HAP-1 (cell line): Measurements from ENCODE around the gene L3MBTL4.
"Not testable (repeated sequence)": the region's sequence is repeated elsewhere in the genome, so short reads cannot be mapped to it uniquely, and the experiment has no call there.

Source experiments
- DNase-seq, 2 experiments: peaks; one replicate each; pipeline ENCODE4 v3.0.0-alpha.2; 2016 to 2020; ENCODE audit warnings: low spot score in 2 of 2
- H3K27me3 ChIP-seq: fragments of 250-450 bp; sonication (Bioruptor Pico); 2 replicates; pipeline ENCODE4 v1.5.1; 2020; ENCODE audit warnings: low read depth, mild to moderate bottlenecking, moderate library complexity
- H3K36me3 ChIP-seq: fragments of 250-450 bp; sonication (Bioruptor Pico); replicated peaks from 2 replicates; pipeline ENCODE4 v1.5.1; 2020; ENCODE audit warnings: mild to moderate bottlenecking
- H3K4me1 ChIP-seq: fragments of 250-450 bp; sonication (Bioruptor Pico); 2 replicates; pipeline ENCODE4 v1.5.1; 2020; ENCODE audit warnings: mild to moderate bottlenecking
- H3K4me3 ChIP-seq: fragments of 250-450 bp; sonication (Bioruptor Pico); 2 replicates; pipeline ENCODE4 v1.5.1; 2020; ENCODE audit warnings: mild to moderate bottlenecking, moderate library complexity
- H3K9me3 ChIP-seq: fragments of 250-450 bp; sonication (Bioruptor Pico); 2 replicates; pipeline ENCODE4 v1.5.1; 2020; ENCODE audit warnings: mild to moderate bottlenecking, moderate library complexity
- in situ Hi-C: fragments of 300-500 bp; cut with MboI; formaldehyde crosslinking; loops from 3 replicates; pipeline ENCODE4 v1.14.3; 2020; ENCODE audit warnings: low sequenced_read_pairs, inconsistent platforms, mixed read lengths

Gene L3MBTL4

GRCh38 chr18:6185782-6186181 is 228.9 kb downstream of the L3MBTL4 start:
- in situ Hi-C loops, H3K27me3 ChIP-seq, H3K9me3 ChIP-seq, H3K4me1 ChIP-seq, H3K4me3 ChIP-seq, H3K36me3 ChIP-seq, DNase-seq: not testable (repeated sequence)

DNA sequence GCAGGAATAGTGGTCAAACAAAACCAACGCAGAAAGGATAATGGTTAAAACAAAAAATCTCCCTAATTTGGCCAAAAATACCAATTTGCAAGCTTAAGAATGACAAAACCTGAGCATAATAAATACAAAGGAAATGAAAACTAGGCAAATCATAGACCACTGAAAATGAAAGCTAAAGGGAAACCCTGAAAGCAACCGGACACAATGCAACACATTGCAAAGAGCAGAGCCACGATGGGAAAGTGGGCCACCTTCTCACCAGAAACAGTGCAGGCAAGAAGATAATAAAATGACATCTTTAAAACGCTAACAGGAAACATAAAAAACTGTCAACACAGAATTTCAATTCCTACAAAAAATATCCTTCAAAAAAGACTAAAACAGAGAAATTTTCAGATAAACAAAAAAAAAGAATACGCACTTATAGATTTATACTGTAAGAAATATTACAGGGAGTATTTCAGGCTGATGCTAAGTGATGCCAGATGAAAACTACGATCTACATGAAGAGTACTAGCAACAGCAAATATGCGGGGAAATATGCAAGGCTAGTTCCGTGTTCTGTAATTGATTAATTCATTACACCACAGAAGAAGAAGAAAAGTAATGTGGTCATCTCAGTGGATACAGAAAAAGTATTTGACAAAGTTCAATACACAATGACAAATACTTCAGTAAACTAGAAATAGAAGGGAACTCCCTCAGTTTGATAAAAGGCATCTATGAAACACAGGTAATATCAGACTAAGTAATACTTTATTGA is 239.5 kb downstream of the L3MBTL4 start:
- H3K27me3 ChIP-seq = no peaks in the 10 kb centered on the region
- no peak for DNase-seq
- in situ Hi-C loops = no loop called here
- no peaks in the 10 kb centered on the region for H3K9me3 ChIP-seq
- H3K36me3 ChIP-seq = no peaks in the 10 kb centered on the region
- H3K4me3 ChIP-seq = no peak overlapping the region
- no peaks in the 10 kb centered on the region for H3K4me1 ChIP-seq

GRCh38 chr18:6170604-6171003 is 244.1 kb downstream of the L3MBTL4 start:
- in situ Hi-C loops = no loop called here
- Histone ChIP-seq H3K4me1 (no peaks in the 10 kb centered on the region), H3K9me3 (no peaks in the 10 kb centered on the region), H3K4me3 (no peak overlapping the region), H3K36me3 (no peaks in the 10 kb centered on the region), H3K27me3 (no peaks in the 10 kb centered on the region)
- DNase-seq = no peak

GRCh38 chr18:6161549-6161948 is 253.2 kb downstream of the L3MBTL4 start:
- no peaks in the 10 kb centered on the region for H3K4me1 ChIP-seq
- no peaks in the 10 kb centered on the region for H3K36me3 ChIP-seq
- DNase-seq = no peak
- H3K9me3 ChIP-seq = no peaks in the 10 kb centered on the region; the same call in 1 of the 2 replicates
- in situ Hi-C loops = no loop called here
- no peak overlapping the region for H3K4me3 ChIP-seq
- no peaks in the 10 kb centered on the region for H3K27me3 ChIP-seq

DNA sequence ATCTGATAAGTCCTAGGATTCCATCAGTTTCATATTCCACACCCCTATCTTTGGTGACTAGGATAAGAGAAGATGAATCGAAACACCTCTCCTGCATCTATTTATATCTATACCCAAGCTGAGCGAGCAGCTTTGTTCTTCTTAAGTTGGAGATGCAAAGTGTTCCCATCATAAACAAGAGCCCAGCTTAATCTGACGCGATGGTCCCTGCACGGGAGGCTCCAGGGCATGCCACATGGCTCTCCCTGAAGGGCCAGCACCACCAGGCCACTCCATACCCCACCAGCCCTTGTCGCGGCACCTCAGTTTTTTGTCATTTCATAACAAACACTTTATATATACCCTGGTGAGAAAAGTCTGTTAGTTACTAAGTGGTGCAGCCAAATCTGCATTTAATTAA is 255.3 kb downstream of the L3MBTL4 start:
- Histone ChIP-seq H3K9me3 (no peaks in the 10 kb centered on the region; the same call in 1 of the 2 replicates), H3K4me1 (no peaks in the 10 kb centered on the region), H3K4me3 (no peak overlapping the region), H3K27me3 (no peaks in the 10 kb centered on the region), H3K36me3 (no peaks in the 10 kb centered on the region)
- in situ Hi-C loops = no loop called here
- no peak for DNase-seq

GRCh38 chr18:6158958-6159357 is 255.8 kb downstream of the L3MBTL4 start:
- Histone ChIP-seq H3K27me3 (no peaks in the 10 kb centered on the region), H3K4me1 (no peaks in the 10 kb centered on the region), H3K4me3 (no peak overlapping the region), H3K36me3 (no peaks in the 10 kb centered on the region), H3K9me3 (no peaks in the 10 kb centered on the region; the same call in 1 of the 2 replicates)
- in situ Hi-C loops = no loop called here
- no peak for DNase-seq

DNA sequence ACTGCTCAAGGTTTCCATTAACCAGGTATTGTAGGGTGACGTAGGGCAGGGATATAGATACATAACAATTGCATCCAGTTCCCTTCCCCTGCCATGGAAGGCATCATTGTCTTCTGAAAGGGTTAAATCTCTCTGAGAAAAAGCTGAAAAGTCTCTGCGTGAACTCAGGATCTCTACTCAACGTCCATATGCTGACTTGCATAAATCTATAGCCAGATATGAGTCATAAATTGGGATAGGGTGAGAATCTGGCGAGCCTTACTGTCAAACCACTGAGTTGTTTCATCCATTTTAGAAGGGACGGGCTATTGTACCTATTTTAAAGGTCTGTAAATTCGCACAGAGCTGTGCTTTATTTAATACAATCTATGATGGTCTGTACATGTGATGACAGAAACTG is 258.3 kb downstream of the L3MBTL4 start:
- no peak overlapping the region for H3K4me3 ChIP-seq
- in situ Hi-C loops = no loop called here

DNA sequence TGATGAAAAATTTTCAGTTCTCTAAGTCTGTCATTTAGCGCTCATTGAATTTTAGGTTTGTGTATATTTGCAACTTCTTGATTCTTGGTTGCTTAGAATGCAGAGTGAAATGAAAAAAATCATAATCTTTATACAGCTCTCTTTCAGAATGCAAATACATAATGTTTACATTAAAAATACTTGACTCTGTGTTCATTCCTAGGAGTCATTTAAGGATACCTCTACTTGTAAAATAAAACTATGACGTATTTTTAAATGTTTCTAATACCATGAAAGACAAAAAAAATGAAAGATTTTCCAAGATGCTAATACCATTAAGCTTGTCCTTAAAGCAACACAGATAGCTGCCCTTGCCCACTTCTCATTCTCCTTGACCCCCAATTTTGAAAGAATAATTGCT is 259.0 kb downstream of the L3MBTL4 start:
- H3K4me3 ChIP-seq = no peak overlapping the region
- H3K4me1 ChIP-seq = no peaks in the 10 kb centered on the region
- DNase-seq = no peak
- in situ Hi-C loops = no loop called here
- H3K9me3 ChIP-seq = no peaks in the 10 kb centered on the region
- H3K36me3 ChIP-seq = no peaks in the 10 kb centered on the region
- H3K27me3 ChIP-seq = no peaks in the 10 kb centered on the region

More for the DNA sequence above, 258.3 kb downstream of the L3MBTL4 start:
- Histone ChIP-seq H3K36me3 (no peaks in the 10 kb centered on the region), H3K4me1 (no peaks in the 10 kb centered on the region), H3K9me3 (no peaks in the 10 kb centered on the region), H3K27me3 (no peaks in the 10 kb centered on the region)
- no peak for DNase-seq

DNA sequence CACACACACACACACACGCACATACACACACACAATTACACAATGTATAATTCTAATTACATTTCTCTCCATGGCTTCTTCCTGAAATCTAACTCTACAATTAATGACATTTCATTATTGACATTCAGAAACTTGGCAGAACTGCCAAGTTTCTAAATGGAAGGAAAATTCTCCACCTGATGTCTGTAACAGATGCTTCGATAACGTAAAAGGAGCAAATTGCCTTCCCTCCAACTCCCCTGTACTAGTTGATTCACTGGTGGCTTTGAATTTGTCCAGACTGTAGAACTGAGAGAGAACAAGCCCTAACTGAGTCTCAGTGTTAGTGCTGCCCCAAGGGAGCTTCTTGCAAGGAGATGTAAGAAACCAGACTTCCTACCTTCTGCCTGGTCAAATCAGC is 264.3 kb downstream of the L3MBTL4 start:
- H3K27me3 ChIP-seq = no peaks in the 10 kb centered on the region
- no peaks in the 10 kb centered on the region for H3K36me3 ChIP-seq
- in situ Hi-C loops = no loop called here
- no peaks in the 10 kb centered on the region; the same call in 1 of the 2 replicates for H3K9me3 ChIP-seq
- H3K4me1 ChIP-seq = no peaks in the 10 kb centered on the region
- DNase-seq = no peak
- no peak overlapping the region for H3K4me3 ChIP-seq

DNA sequence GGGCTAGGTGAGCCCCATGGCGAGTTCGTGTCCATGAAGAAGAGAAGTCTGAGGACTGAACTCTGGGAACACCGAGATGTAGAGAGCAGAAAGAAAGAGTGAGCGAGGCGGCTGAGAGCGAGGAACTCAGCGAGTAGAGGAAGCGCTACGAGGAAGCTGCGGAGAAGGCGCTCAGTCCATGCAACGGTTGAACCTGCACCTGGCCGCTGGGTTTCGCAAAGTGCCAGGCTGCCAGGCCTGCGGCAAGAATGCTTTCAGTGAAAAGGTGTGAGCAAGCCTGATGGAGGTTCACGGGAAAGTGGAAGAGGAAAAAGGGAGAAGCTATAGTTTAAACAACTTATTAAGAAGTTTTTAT is 268.4 kb downstream of the L3MBTL4 start:
- Histone ChIP-seq H3K4me3 (no peak overlapping the region), H3K36me3 (no peaks in the 10 kb centered on the region), H3K4me1 (no peaks in the 10 kb centered on the region), H3K9me3 (no peaks in the 10 kb centered on the region; the same call in 1 of the 2 replicates), H3K27me3 (no peaks in the 10 kb centered on the region)
- in situ Hi-C loops = no loop called here
- no peak for DNase-seq

GRCh38 chr18:6145645-6146306 is 268.9 kb downstream of the L3MBTL4 start:
- DNase-seq = no peak
- Histone ChIP-seq H3K4me1 (no peaks in the 10 kb centered on the region), H3K27me3 (no peaks in the 10 kb centered on the region), H3K9me3 (no peaks in the 10 kb centered on the region; the same call in 1 of the 2 replicates), H3K4me3 (no peak overlapping the region), H3K36me3 (no peaks in the 10 kb centered on the region)
- in situ Hi-C loops = no loop called here

GRCh38 chr18:6139007-6139406 is 275.7 kb downstream of the L3MBTL4 start:
- H3K9me3 ChIP-seq = no peaks in the 10 kb centered on the region; the same call in 1 of the 2 replicates
- in situ Hi-C loops = no loop called here
- no peak for DNase-seq

GRCh38 chr18:6135901-6136300 is 278.8 kb downstream of the L3MBTL4 start:
- H3K36me3 ChIP-seq, H3K9me3 ChIP-seq, H3K27me3 ChIP-seq, in situ Hi-C loops, H3K4me3 ChIP-seq, H3K4me1 ChIP-seq, DNase-seq: not testable (repeated sequence)

More at GRCh38 chr18:6139007-6139406, 275.7 kb downstream of the L3MBTL4 start:
- no peak overlapping the region for H3K4me3 ChIP-seq
- no peaks in the 10 kb centered on the region for H3K27me3 ChIP-seq
- H3K36me3 ChIP-seq = no peaks in the 10 kb centered on the region
- H3K4me1 ChIP-seq = no peaks in the 10 kb centered on the region

- H3K9me3 ChIP-seq, in situ Hi-C loops: not testable (repeated sequence)
These were observed 279.7 kb downstream of the L3MBTL4 start for GRCh38 chr18:6135029-6135428.

More at GRCh38 chr18:6135029-6135428, 279.7 kb downstream of the L3MBTL4 start:
- not testable (repeated sequence) for DNase-seq, H3K27me3 ChIP-seq, H3K4me1 ChIP-seq, H3K36me3 ChIP-seq, H3K4me3 ChIP-seq
